IPS DF 19.7 (cell line): ENCODE results near the gene CYSRT1.

Experiments used
- DNase-seq: peaks from one replicate; pipeline ENCODE4 v3.0.0-alpha.2; 2013; ENCODE audit warnings: low read depth, low spot score

Gene CYSRT1

DNA sequence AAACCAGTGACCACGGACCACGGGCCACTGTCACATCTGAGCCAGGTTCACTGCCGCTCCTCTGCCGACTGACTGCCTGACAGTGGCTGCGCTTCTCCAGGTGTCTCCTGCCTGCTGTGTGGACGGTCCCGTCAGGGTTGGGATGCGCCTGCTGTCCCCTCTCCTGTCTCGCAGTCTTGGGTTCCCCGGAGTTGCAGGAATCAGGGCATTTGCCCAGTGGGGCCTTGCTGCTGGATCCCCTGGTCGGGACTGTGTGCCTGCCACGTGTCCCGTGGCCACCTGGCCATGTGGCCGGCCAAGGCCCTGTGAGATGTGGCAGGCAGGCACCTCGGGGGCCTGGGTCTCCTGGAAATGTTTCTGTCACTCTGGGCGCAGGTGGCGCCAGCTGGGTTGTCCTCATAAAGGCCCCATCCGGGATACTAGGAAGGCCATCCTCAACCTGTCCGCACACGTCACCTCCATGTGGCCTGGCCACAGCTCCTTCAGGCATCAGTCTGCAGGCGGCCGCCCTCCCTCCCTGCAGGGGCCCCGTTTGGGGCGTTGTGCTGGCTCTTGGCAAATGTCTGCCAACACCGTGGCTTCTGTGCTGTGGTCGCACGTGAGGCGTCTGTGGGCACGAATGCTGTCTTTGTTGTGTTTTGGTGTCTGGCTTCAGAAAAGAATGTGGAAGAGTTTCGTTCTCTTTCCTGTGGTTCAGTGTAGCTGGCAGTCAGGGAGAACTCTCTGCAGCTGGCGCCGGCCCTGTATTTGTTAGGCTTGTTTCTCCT, 46.1 kb downstream of the CYSRT1 start:
- no peak for DNase-seq

- DNase-seq = no peak
Observed at GRCh38 chr9:137271696-137272076, 46.7 kb downstream of the CYSRT1 start.

DNA sequence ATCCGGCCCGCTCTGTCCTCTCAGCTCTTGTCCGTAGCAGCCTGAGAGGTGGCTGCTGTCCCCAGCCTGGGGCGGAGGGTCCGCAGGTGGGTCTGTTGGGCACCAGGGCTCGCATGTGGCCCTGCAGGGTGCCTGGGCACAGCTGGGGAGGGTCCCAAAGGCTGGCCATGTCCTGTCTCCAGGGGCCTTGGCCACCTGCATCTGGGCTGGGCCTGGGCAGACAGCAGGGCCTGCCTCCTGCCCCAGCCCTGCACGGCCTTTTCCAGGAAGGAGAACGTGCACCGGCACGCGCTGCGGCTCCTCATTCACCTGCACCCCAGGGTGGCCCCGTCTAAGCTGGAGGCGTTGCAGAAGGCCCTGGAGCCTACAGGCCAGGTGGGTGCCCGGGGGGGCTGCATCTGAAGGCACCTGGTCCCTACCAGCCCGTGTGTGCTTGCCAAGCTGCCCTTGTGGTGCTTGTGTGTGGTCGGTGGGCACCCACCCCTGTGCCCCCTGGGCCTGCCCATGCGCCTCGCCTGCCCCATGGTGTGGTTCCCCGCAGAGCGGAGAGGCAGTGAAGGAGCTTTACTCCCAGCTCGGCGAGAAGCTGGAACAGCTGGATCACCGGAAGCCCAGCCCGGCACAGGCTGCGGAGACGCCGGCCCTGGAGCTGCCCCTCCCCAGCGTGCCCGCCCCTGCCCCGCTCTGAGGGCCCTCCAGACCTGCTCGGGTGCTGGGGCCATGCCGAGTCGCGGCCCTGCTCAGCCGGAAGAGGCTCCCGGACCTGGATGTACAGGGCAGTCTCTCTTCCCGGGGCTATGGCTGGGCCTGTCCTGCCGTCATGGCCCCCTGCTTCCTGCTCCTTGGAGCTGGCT, 47.5 kb downstream of the CYSRT1 start:
- no peak for DNase-seq

DNA sequence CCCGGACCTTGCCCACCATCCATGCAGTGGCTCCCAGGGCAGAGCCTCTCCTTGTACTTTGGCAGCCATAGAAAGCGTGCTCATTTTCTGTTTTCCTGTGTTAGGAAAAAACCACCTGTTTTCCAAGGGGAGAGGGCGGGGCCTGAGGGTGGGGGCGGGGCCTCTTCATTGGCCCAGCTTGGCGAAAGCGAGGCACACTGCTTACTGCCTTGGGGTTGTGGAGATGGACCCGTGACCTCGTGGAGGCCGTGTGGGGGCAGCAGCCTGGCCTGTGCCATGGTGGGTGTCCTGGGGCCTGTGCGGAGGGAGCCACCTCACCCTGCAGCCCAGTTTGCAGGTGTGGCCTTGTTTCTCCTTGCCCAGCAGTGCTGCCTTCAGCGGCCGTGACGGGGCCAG, 48.1 kb downstream of the CYSRT1 start:
- DNase-seq = no peak

DNA sequence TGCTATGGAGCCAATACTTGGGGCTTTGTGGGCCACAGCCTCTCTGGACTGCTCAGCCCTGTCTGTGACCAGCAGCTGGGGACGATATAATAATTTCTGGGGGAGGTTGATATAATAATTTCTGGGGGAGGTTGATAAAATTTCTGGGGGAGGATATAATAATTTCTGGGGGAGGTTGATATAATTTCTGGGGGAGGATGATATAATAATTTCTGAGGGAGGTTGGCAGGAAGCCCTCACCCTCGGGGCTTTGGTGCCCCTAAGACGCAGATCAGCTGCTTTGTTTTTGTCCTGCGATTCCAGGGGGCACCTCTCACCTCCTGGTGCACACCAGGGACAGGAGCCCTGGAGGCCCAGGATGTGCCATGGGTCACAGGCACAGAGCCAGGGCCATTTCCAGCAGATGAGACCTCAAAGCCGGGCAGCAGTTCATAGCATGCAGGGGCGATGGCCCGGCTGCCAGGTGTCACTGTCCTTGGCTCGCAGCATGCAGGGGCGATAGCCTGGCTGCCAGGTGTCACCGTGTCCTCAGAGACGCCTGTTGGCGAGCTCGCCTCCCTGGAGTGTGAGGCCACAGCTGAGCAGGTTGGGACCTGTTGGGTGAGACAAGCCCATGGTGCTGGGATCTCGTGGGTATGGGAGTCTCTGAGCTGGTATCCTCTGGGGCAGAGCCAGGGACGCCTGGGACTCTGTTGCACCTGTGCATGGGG, 48.8 kb downstream of the CYSRT1 start:
- DNase-seq = no peak

- no peak for DNase-seq
Observed at GRCh38 chr9:137275203-137275587, 50.2 kb downstream of the CYSRT1 start.
